IPS-11a (cell line): ENCODE data around the gene TRAK1.

ENCODE experiments used
- H3K4me3 ChIP-seq: one replicate; pipeline ENCODE4 v1.5.1; 2013; ENCODE audit warnings: low read depth, low read length, control low read depth

TRAK1 gene

DNA sequence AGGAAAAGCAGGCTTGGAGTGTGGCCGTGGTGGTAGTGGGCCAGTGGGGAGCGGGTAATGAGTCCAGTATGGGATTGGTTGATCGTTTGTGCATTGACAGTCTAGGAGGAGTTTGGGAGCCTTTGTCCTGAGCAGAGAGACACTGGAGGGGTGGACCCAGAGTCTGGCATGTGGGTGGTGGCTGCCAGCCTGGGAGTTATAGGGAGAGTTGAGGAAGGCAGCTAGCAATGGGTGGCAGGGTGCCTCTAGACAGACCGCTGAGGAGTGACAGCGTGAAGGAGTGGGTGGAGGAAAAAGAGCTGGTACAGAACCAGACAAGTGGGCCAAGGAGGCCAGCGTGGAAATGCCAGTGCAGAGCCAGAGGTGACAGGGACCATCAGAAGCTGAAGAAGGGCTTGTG is 176.7 kb downstream of the TRAK1 start:
- H3K4me3 ChIP-seq: no peak overlapping the region

DNA sequence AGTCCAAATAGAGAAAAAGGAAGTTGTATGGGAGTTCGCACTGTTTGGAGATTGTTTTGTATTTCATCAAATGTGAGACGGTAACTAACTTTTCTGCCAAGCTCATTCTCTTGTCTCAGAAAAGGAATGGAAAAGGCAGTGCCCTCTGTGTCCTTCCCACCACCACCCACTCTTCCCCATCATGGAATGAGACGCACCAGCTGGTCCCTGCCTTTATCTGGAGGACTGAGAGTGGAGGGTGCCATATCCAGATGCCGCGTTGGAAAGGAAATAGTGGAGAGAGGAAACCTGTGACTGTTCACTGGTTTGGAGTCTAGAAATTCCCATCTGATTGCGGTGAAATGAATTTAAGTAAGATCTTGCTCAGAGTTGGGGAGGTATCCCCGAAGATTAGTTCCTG is 178.5 kb downstream of the TRAK1 start:
- no peak overlapping the region for H3K4me3 ChIP-seq

DNA sequence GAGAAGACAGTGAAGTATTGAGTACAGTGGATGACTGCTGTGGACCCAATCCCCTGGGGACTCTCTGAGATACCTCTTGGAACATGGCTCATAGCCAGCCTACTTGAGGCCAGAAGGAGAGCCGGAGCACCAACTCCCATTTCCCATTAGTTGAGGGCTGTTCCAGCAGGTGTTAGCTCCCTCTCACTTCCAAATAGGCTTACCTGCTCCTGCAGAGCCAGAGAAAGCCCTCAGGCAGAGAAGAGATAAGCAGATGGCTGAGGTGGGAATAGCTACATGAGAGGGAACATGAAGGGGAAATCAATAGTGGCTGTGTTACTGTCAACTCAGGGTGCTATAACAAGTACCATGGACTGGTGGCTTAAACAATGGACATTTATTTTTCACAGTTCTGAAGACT is 179.4 kb downstream of the TRAK1 start:
- H3K4me3 ChIP-seq: no peak overlapping the region

DNA sequence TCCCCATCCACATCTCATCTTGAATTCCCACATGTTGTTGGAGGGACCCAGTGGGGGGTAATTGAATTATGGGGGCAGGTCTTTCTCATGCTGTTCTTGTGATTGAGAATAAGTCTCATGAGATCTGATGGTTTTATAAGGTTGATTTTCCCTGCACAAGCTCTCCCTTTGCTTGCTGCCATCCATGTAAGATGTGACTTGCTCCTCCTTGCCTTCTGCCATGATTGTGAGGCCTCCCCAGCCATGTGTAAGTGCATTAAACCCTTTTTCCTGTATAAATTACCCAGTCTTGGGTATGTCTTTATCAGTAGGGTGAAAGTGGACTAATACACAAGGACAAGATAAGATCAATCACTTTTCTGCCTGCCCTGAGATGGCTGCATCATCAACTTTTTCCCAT is 180.6 kb downstream of the TRAK1 start:
- H3K4me3 ChIP-seq: no peak overlapping the region

DNA sequence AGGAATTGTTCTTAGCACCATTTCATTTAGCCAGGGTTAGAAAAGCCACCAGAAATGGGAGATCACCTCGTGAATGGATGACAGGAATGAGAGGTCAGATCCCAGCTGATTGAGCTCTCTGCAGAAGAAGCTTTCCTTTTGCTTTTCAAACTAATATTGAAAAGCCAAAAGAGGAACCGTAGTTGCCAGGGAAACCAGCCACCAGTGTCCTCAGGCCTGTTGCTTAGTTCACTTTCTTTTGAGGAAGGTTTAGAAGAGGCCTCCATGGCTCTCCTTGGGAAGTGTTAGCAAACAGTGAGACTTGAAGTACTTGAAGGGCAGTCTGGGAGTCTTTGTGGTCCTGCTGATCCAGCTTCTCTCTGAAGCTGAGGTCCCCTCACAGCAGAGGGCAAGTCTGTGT is 182.2 kb downstream of the TRAK1 start:
- no peak overlapping the region for H3K4me3 ChIP-seq

DNA sequence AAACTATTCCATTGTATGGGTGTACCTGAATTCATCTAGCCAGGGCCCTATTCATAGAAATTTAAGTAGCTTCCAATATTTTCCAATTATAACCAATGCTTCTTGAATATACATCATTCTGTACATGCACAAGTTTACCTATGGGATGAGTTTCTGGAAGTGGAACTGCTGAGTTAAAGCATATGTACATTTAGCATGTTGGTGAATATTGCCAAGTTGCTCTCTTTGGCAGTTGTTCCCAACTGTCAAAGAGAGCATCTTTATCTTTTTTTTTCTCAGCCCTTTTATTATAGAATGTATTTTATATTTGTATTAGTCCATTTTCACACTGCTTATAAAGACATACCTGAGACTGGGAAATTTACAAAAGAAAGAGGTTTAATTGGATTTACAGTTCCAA is 183.1 kb downstream of the TRAK1 start:
- no peak overlapping the region for H3K4me3 ChIP-seq

DNA sequence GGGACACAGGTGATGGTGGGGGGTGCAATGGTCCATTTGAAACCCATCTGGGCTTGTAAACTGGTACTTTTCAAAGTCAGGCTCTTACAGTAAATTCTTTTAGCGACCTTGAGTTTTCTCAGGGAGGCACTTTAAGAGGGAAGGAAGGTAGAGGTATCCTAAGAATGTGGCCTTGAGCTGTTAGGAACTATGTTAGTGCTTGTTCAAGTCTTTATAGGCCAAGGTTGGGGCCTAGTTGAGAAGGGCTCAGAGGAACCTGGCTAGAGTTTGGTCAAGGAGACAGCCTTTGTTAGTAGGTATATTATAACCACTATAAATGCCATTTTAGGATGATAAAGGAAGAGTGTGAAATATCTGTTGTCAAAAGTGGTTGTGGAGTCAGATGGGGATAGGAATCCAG is 184.1 kb downstream of the TRAK1 start:
- no peak overlapping the region for H3K4me3 ChIP-seq
